ENCODE data around the gene FLII.

DNA sequence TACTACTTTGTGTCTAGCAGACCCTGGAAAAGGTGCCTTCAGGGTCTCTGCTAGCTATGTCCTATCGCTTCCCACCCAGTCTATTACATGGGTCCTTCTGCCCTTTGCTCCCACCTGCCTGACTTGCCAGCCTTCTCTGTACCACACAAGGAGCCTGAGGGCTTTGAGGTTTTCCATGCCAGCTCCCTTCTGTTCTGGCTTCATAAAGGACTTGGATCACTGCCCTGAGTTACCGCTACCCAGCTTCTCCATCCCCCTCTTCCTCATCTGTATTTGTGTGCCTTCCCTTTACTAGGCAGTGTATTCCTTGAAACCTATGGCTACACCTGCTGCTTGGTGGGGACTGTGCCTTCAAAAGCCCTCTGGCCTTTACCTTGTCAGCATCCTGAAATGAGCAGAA is 52.7 kb downstream of the FLII start:
- TF ChIP-seq TOE1 (CRISPR knock-in tag; IDR thresholded peaks at IDR 0.05): no peak
- TF ChIP-seq ZNF747 (CRISPR knock-in tag; IDR thresholded peaks at IDR 0.05; ENCODE audit: borderline replicate concordance): no peak
- TF ChIP-seq, protein P1, sequence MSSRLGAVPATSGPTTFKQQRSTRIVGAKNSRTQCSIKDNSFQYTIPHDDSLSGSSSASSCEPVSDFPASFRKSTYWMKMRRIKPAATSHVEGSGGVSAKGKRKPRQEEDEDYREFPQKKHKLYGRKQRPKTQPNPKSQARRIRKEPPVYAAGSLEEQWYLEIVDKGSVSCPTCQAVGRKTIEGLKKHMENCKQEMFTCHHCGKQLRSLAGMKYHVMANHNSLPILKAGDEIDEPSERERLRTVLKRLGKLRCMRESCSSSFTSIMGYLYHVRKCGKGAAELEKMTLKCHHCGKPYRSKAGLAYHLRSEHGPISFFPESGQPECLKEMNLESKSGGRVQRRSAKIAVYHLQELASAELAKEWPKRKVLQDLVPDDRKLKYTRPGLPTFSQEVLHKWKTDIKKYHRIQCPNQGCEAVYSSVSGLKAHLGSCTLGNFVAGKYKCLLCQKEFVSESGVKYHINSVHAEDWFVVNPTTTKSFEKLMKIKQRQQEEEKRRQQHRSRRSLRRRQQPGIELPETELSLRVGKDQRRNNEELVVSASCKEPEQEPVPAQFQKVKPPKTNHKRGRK (CRISPR knock-in tag; IDR thresholded peaks at IDR 0.05): no peak
- no peak for TF ChIP-seq POLR2A (IDR thresholded peaks at IDR 0.05; ENCODE audit: insufficient read depth in 1 of 2, low read depth in 2 of 2, low read length in 2 of 2)

Measured in HepG2 (cell line).